Hepatocyte (in vitro differentiated cells): ENCODE data around the gene UBE2U. TPM values are rescaled to one million over a fixed set of nuclear protein-coding genes. Genes with fewer than 3 reads are reported as not detected.

ENCODE experiments used
- DNase-seq: peaks from one replicate; pipeline ENCODE4 v3.0.0-alpha.2; 2016; ENCODE audit warnings: low spot score
- H2AFZ ChIP-seq: fragments of 200-600 bp; sonication (generic); 2 replicates; pipeline ENCODE4 v1.6.0; 2016; ENCODE audit warnings: antibody characterized with exemption, mild to moderate bottlenecking
- H3K27ac ChIP-seq: fragments of 200-600 bp; sonication (generic); 2 replicates; pipeline ENCODE4 v1.5.1; 2016; ENCODE audit warnings: mild to moderate bottlenecking
- H3K27me3 ChIP-seq: fragments of 200-600 bp; sonication (generic); 2 replicates; pipeline ENCODE4 v1.6.1; 2016
- H3K36me3 ChIP-seq: fragments of 200-600 bp; sonication (generic); replicated peaks from 2 replicates; pipeline ENCODE4 v1.5.1; 2016; ENCODE audit warnings: low read depth; ENCODE audit not compliant: insufficient read depth
- H3K4me1 ChIP-seq: fragments of 200-600 bp; sonication (generic); 2 replicates; pipeline ENCODE4 v1.5.1; 2016; ENCODE audit warnings: mild to moderate bottlenecking, moderate library complexity; ENCODE audit not compliant: insufficient read depth
- H3K4me2 ChIP-seq: fragments of 200-600 bp; sonication (generic); 2 replicates; pipeline ENCODE4 v1.6.0; 2016
- H3K4me3 ChIP-seq: fragments of 200-600 bp; sonication (generic); 2 replicates; pipeline ENCODE4 v1.5.1; 2016; ENCODE audit warnings: mild to moderate bottlenecking
- H3K79me2 ChIP-seq: fragments of 200-600 bp; sonication (generic); 2 replicates; pipeline ENCODE4 v1.6.0; 2017; ENCODE audit warnings: mild to moderate bottlenecking
- H3K9me2 ChIP-seq: fragments of 200-600 bp; sonication (generic); replicated peaks from 2 replicates; pipeline ENCODE4 v1.6.0; 2017; ENCODE audit warnings: mild to moderate bottlenecking; ENCODE audit not compliant: insufficient read depth
- H3K9me3 ChIP-seq: fragments of 200-600 bp; sonication (generic); 2 replicates; pipeline ENCODE4 v1.5.1; 2016; ENCODE audit warnings: low read depth, mild to moderate bottlenecking
- H4K20me1 ChIP-seq: fragments of 200-600 bp; sonication (generic); 2 replicates; pipeline ENCODE4 v1.6.0; 2016; ENCODE audit warnings: mild to moderate bottlenecking; ENCODE audit not compliant: insufficient read depth, poor library complexity, severe bottlenecking
- CTCF ChIP-seq: fragments of 200-600 bp; sonication (generic); IDR thresholded peaks from 2 replicates; pipeline ENCODE4 v1.5.1; 2016; ENCODE audit warnings: antibody characterized with exemption, mild to moderate bottlenecking; ENCODE audit not compliant: poor library complexity
- EZH2 ChIP-seq: fragments of 200-600 bp; sonication (generic); IDR thresholded peaks from 2 replicates; pipeline ENCODE4 v1.6.1; 2016; ENCODE audit warnings: antibody characterized with exemption, mild to moderate bottlenecking, borderline replicate concordance
- EZH2phosphoT487 ChIP-seq: fragments of 200-600 bp; sonication (generic); IDR thresholded peaks from one replicate; pipeline ENCODE4 v1.6.1; 2018; ENCODE audit warnings: antibody characterized with exemption, mild to moderate bottlenecking, low read depth, moderate library complexity; ENCODE audit not compliant: unreplicated experiment, severe bottlenecking
- WGBS: methylation state at CpG from one replicate; pipeline ENCODE4 v1.1.6; 2016; ENCODE audit warnings: low lambda C conversion rate; ENCODE audit errors: missing lambda C conversion rate; 5-methylcytosine and 5-hydroxymethylcytosine counted together
- polyA plus RNA-seq: library from polyadenylated mRNA; unstranded; fragments of >200 nt; fragmentation: Nextera tagmentation; extraction: Ambion mirVana; gene quantifications from 2 replicates; pipeline ENCODE4 v1.2.1, GENCODE V29; 2016
- total RNA-seq: library from RNA; depleted of rRNA; stranded (reverse); fragments of >200 nt; gene quantifications from 2 replicates; pipeline ENCODE4 v1.2.3, GENCODE V29; 2014

UBE2U gene
- total and polyA plus RNA-seq, 2 experiments from 2014 or later: not detected

GRCh38 chr1:64282351-64282750 lies 78.9 kb downstream of the UBE2U start:
- Histone ChIP-seq H3K79me2 (no peaks in the 10 kb centered on the region), H3K4me2 (no peak overlapping the region), H3K27me3 (no peaks in the 10 kb centered on the region), H3K4me1 (peaks cover 4% of the 10 kb centered on the region), H3K9me2 (no peaks in the 10 kb centered on the region), H3K36me3 (no peaks in the 10 kb centered on the region), H3K4me3 (no peak overlapping the region), H3K27ac (peak overlapping the region; percentile 62), H3K9me3 (no peaks in the 10 kb centered on the region), H4K20me1 (no peaks in the 10 kb centered on the region), H2AFZ (no peak overlapping the region)
- 48% methylated on average over 4 of the region's 4 CpGs for WGBS
- TF ChIP-seq EZH2 (no peak), EZH2phosphoT487 (no peak), CTCF (no peak)
- DNase-seq: peak; percentile 71

- Histone ChIP-seq H3K9me2 (no peaks in the 10 kb centered on the region), H3K36me3 (no peaks in the 10 kb centered on the region), H3K4me3 (no peak overlapping the region), H3K4me2 (no peak overlapping the region), H3K4me1 (peaks cover 2% of the 10 kb centered on the region), H3K79me2 (no peaks in the 10 kb centered on the region), H3K27me3 (no peaks in the 10 kb centered on the region), H4K20me1 (no peaks in the 10 kb centered on the region), H3K9me3 (no peaks in the 10 kb centered on the region), H2AFZ (no peak overlapping the region), H3K27ac (no peak overlapping the region)
- 49% methylated on average over 3 of the region's 3 CpGs for WGBS
- TF ChIP-seq EZH2 (no peak), EZH2phosphoT487 (no peak), CTCF (no peak)
- DNase-seq: no peak
Measured at GRCh38 chr1:64287071-64287470, 83.6 kb downstream of the UBE2U start.

- TF ChIP-seq EZH2phosphoT487 (no peak), EZH2 (no peak), CTCF (no peak)
Measured at GRCh38 chr1:64290420-64290819, 87.0 kb downstream of the UBE2U start.

GRCh38 chr1:64291931-64292330 lies 88.5 kb downstream of the UBE2U start:
- no peak for DNase-seq
- H3K9me2 ChIP-seq: no peaks in the 10 kb centered on the region
- no peaks in the 10 kb centered on the region for H3K4me1 ChIP-seq
- no peak overlapping the region for H2AFZ ChIP-seq
- H3K79me2 ChIP-seq: no peaks in the 10 kb centered on the region
- no peaks in the 10 kb centered on the region for H4K20me1 ChIP-seq
- H3K9me3 ChIP-seq: no peaks in the 10 kb centered on the region
- no peaks in the 10 kb centered on the region for H3K36me3 ChIP-seq
- no peaks in the 10 kb centered on the region for H3K27me3 ChIP-seq
- no peak overlapping the region for H3K4me3 ChIP-seq
- 81% methylated on average over 4 of the region's 4 CpGs for WGBS
- no peak overlapping the region for H3K4me2 ChIP-seq
- TF ChIP-seq EZH2: no peak
- TF ChIP-seq CTCF: no peak
- TF ChIP-seq EZH2phosphoT487: no peak
- H3K27ac ChIP-seq: no peak overlapping the region

More at GRCh38 chr1:64290420-64290819, 87.0 kb downstream of the UBE2U start:
- Histone ChIP-seq H3K27me3 (no peaks in the 10 kb centered on the region), H3K9me2 (no peaks in the 10 kb centered on the region), H4K20me1 (no peaks in the 10 kb centered on the region), H2AFZ (no peak overlapping the region), H3K27ac (no peak overlapping the region), H3K79me2 (no peaks in the 10 kb centered on the region), H3K4me3 (no peak overlapping the region), H3K4me2 (no peak overlapping the region), H3K9me3 (no peaks in the 10 kb centered on the region), H3K36me3 (no peaks in the 10 kb centered on the region), H3K4me1 (no peaks in the 10 kb centered on the region)
- DNase-seq: no peak
- 89% methylated on average over 1 of the region's 1 CpG for WGBS
